ENCODE measurements around the gene ERICH4. TPM values are rescaled to one million over a fixed set of nuclear protein-coding genes. Genes with fewer than 3 reads are reported as not detected.

The ERICH4 gene
- polyA plus RNA-seq, 2 of the 4 experiments (the other 2 are of a cell fraction): 0.26 TPM; not detected in 1

DNA sequence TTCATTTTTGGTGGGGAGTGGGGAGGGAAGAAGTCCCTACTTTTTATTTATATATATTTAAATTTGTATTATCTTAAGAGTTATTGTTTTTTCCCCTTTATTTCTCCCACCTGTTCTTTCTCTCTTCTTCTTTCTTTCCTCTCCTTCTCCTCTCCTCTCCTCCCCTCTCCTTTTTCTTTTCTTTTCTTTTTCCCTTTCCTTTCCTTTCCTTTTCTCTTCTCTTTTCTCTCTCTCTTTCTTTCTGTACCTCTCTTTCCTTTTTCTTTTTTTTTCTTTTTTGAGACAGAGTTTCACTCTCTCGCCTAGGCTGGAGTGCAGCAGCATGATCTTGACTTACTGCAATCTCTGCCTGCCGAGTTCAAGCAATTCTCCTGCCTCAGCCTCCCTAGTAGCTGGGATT, 43.4 kb upstream of the ERICH4 start (continued):
- TF ChIP-seq, protein P1, sequence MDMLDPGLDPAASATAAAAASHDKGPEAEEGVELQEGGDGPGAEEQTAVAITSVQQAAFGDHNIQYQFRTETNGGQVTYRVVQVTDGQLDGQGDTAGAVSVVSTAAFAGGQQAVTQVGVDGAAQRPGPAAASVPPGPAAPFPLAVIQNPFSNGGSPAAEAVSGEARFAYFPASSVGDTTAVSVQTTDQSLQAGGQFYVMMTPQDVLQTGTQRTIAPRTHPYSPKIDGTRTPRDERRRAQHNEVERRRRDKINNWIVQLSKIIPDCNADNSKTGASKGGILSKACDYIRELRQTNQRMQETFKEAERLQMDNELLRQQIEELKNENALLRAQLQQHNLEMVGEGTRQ (IDR thresholded peaks at IDR 0.05): no peak
- no peak for TF ChIP-seq MYC (IDR thresholded peaks at IDR 0.05; ENCODE audit: borderline replicate concordance, low read length)
- no peak for TF ChIP-seq PHF8 (IDR thresholded peaks at IDR 0.05; ENCODE audit: borderline replicate concordance, low read depth)
- no peak for TF ChIP-seq CHD2 (IDR thresholded peaks at IDR 0.05; ENCODE audit: low read length, partially characterized antibody)
- no peak for TF ChIP-seq BHLHE40 (IDR thresholded peaks at IDR 0.05; ENCODE audit: low read depth, low read length)
- no peak for TF ChIP-seq ZNF302 (CRISPR knock-in tag; IDR thresholded peaks at IDR 0.05)
- no peak for TF ChIP-seq SREBF2 (IDR thresholded peaks at IDR 0.05)
- no peak for TF ChIP-seq RAD21 (conservative IDR thresholded peaks at IDR 0.05 in 1 of 2, IDR thresholded peaks at IDR 0.05 in 1 of 2)

DNA sequence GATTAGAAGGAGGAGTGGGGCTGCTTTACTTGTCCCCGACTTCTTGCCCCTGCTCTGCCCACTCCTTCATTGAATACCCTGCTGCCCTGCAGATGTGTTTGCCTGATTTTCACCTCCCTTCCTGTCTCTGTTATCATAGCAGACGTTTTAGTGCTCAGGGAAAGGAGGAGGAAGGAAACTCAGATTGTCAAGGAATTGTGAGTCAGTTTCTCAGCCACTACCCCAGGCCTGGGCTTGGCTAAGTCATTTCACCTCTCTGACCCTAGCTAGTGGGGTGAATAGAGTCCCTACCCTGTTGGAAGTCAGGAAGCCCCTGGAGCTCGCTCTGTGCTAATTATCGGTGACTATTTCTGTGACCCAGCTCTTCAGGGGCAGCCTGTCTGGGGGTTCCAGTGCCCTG, 41.5 kb upstream of the ERICH4 start:
- no peak for DNase-seq (ENCODE audit: low read depth in 1 of 2, low spot score in 1 of 2)
- ChIA-PET CTCF (interaction anchor here (0.6 to 1.6 kb wide), 6 partner anchors 11 to 161 kb away, joined by 3 to 4 read pairs (median 3); no protein-coding TSS in a partner anchor), POLR2A (no interaction called here)
- no peak for ATAC-seq
- no peak for FAIRE-seq
- no peak for TF ChIP-seq JUN (IDR thresholded peaks at IDR 0.05)
- no peak for TF ChIP-seq MAFK (IDR thresholded peaks at IDR 0.05; ENCODE audit: partially characterized antibody)
- no peak for TF ChIP-seq NR3C1 (IDR thresholded peaks at IDR 0.05)
- no peak for TF ChIP-seq POLR2AphosphoS2 (conservative IDR thresholded peaks at IDR 0.05; ENCODE audit: low read length)
- no peak for TF ChIP-seq BHLHE40 (IDR thresholded peaks at IDR 0.05; ENCODE audit: low read depth, low read length)
- TF ChIP-seq RNF2 (IDR thresholded peaks at IDR 0.05; ENCODE audit: borderline replicate concordance, low read depth): no peak
- no peak for TF ChIP-seq RFX5 (IDR thresholded peaks at IDR 0.05)
- TF ChIP-seq KDM5A (IDR thresholded peaks at IDR 0.05): no peak
- no peak for TF ChIP-seq TP53 (CRISPR knock-in tag; IDR thresholded peaks at IDR 0.05)
- no peak for TF ChIP-seq EP300 (IDR thresholded peaks at IDR 0.05)
- TF ChIP-seq NFE2L2 (conservative IDR thresholded peaks at IDR 0.05; ENCODE audit: low read length): no peak
- H3K27ac ChIP-seq: no peak overlapping the region
- H3K4me3 ChIP-seq: no peak overlapping the region
- no peaks in the 10 kb centered on the region for H3K9me3 ChIP-seq
- peaks cover 10% of the 10 kb centered on the region for H3K4me1 ChIP-seq
- no peak overlapping the region for H3K4me2 ChIP-seq
- 72% methylated on average over 4 of the region's 4 CpGs for WGBS (ENCODE audit: missing lambda C conversion rate)

DNA sequence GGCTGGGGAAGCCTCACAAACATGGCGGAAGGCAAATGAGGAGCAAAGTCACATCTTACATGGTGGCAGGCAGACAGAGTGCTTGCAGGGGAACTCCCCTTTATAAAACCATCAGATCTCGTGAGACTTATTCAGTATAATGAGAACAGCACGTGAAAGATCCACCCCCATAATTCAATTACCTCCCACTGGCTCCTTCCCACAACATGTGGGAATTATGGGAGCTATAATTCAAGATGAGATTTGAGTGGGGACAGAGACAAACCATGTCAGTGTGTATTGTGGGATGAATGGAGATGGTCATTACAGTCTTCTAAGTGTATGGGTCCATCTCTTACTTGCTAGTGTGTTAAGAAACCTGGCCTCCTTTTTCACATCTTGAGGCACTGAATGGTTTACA, 40.9 kb upstream of the ERICH4 start:
- Histone ChIP-seq H3K4me2 (no peak overlapping the region), H3K4me3 (no peak overlapping the region), H3K27ac (no peak overlapping the region), H3K4me1 (peaks cover 9% of the 10 kb centered on the region), H3K9me3 (no peaks in the 10 kb centered on the region)
- DNase-seq (ENCODE audit: low read depth in 1 of 2, low spot score in 1 of 2) (no peak), ATAC-seq (no peak), FAIRE-seq (no peak)
- WGBS (ENCODE audit: missing lambda C conversion rate): 89% methylated on average over 3 of the region's 3 CpGs
- no peak for TF ChIP-seq ESRRA (IDR thresholded peaks at IDR 0.05; ENCODE audit: borderline replicate concordance, low read length)
- TF ChIP-seq CBX8 (IDR thresholded peaks at IDR 0.05): no peak
- TF ChIP-seq RARB (CRISPR knock-in tag; IDR thresholded peaks at IDR 0.05): no peak
- TF ChIP-seq FOSL2 (IDR thresholded peaks at IDR 0.05): no peak
- TF ChIP-seq FOSL2 (CRISPR knock-in tag; IDR thresholded peaks at IDR 0.05): no peak
- POLR2A ChIA-PET: no interaction called here
- CTCF ChIA-PET: interaction anchor here (0.9 to 1.6 kb wide), 6 partner anchors 12 to 168 kb away, joined by 3 to 7 read pairs (median 4); no protein-coding TSS in a partner anchor
